Peyer's patch (tissue), 4 donors: ENCODE results near the gene SNRPA1. TPM values are rescaled to one million over a fixed set of nuclear protein-coding genes. Genes with fewer than 3 reads are reported as not detected.

Experiments used
- DNase-seq, 3 donors: peaks; one replicate each; pipeline ENCODE4 v3.0.0-alpha.2; 2017 to 2019
- H3K27ac ChIP-seq, 4 donors: fragments of 200-600 bp; sonication (generic); one replicate each; pipeline ENCODE4 v1.5.1; 2016 to 2019
- H3K27me3 ChIP-seq, 2 donors: fragments of 200-600 bp; sonication (generic); one replicate each; pipeline ENCODE4 v1.5.1; 2019
- H3K36me3 ChIP-seq, 3 donors: fragments of 200-600 bp; sonication (generic); one replicate each; pipeline ENCODE4 v1.5.1; 2016 to 2019
- H3K4me1 ChIP-seq, 4 donors: fragments of 200-600 bp; sonication (generic); one replicate each; pipeline ENCODE4 v1.5.1; 2016 to 2019
- H3K4me3 ChIP-seq, 4 donors: fragments of 200-600 bp; sonication (generic); 1 replicate in 3 of 4; 2 replicates in 1 of 4; pipeline ENCODE4 v1.5.1; 2016 to 2019; ENCODE audit warnings: mild to moderate bottlenecking in 1 of 4
- H3K9me3 ChIP-seq, 4 donors: fragments of 200-600 bp; sonication (generic); one replicate each; pipeline ENCODE4 v1.5.1; 2016 to 2019; ENCODE audit warnings: mild to moderate bottlenecking in 1 of 4
- CTCF ChIP-seq, 6 experiments: fragments of 450-650 bp in 4 of 6; fragments of 200-600 bp in 2 of 6; sonication (generic) in 1 of 6; IDR thresholded peaks; one replicate each; pipeline ENCODE4 v1.5.1; 2017 to 2019; ENCODE audit warnings: antibody characterized with exemption in 6 of 6, mild to moderate bottlenecking in 3 of 6, moderate library complexity in 1 of 6
- POLR2A ChIP-seq, 2 donors: fragments of 450-650 bp; IDR thresholded peaks; one replicate each; pipeline ENCODE4 v1.5.1; 2017; ENCODE audit warnings: antibody characterized with exemption in 2 of 2, mild to moderate bottlenecking in 2 of 2, moderate library complexity in 2 of 2
- total RNA-seq, 4 donors: library from RNA; depleted of rRNA; stranded (reverse); fragments of >200 nt; gene quantifications; one replicate each; pipeline ENCODE4 v1.1.0, GENCODE V29; 2016

The SNRPA1 gene
- total RNA-seq, 4 donors from 2014 or later = 36.4 to 80.0 (median 50.4) TPM

- Histone ChIP-seq H3K9me3 (no peaks in the 10 kb centered on the region), H3K4me3 (no peak overlapping the region), H3K4me1 (peaks cover 0 to 17% (median 0%) of the 10 kb centered on the region in 4 donors), H3K36me3 (no peaks in the 10 kb centered on the region), H3K27ac (no peak overlapping the region), H3K27me3 (no peaks in the 10 kb centered on the region)
- DNase-seq = peak in 1 of 3 donors; percentile 21
- no peak for TF ChIP-seq CTCF (IDR thresholded peaks at IDR 0.05)
- TF ChIP-seq POLR2A (IDR thresholded peaks at IDR 0.05) = no peak
These were observed 27.9 kb upstream of the SNRPA1 start for GRCh38 chr15:101322854-101323477.

GRCh38 chr15:101322016-101322695 lies 27.1 kb upstream of the SNRPA1 start:
- no peaks in the 10 kb centered on the region for H3K36me3 ChIP-seq
- DNase-seq = peak in 1 of 3 donors; percentile 35
- H3K27ac ChIP-seq = no peak overlapping the region
- H3K27me3 ChIP-seq = no peaks in the 10 kb centered on the region
- no peak overlapping the region for H3K4me3 ChIP-seq
- H3K9me3 ChIP-seq = no peaks in the 10 kb centered on the region
- no peak for TF ChIP-seq CTCF (IDR thresholded peaks at IDR 0.05)
- no peak for TF ChIP-seq POLR2A (IDR thresholded peaks at IDR 0.05)
- H3K4me1 ChIP-seq = peaks cover 0 to 17% (median 0%) of the 10 kb centered on the region in 4 donors

GRCh38 chr15:101320501-101321052 lies 25.5 kb upstream of the SNRPA1 start:
- H3K36me3 ChIP-seq = no peaks in the 10 kb centered on the region
- peak overlapping the region in 1 of 4 donors; percentile 25 for H3K27ac ChIP-seq
- no peaks in the 10 kb centered on the region for H3K27me3 ChIP-seq
- TF ChIP-seq CTCF (IDR thresholded peaks at IDR 0.05) = peak in 3 of 6 experiments; percentile 25 to 29 (median 27)
- TF ChIP-seq POLR2A (IDR thresholded peaks at IDR 0.05) = no peak
- peak overlapping the region in 1 of 4 donors; percentile 6 for H3K4me3 ChIP-seq
- DNase-seq = peak in 1 of 3 donors; percentile 73
- H3K4me1 ChIP-seq = peaks cover 0 to 17% (median 0%) of the 10 kb centered on the region in 4 donors
- no peaks in the 10 kb centered on the region for H3K9me3 ChIP-seq

- TF ChIP-seq POLR2A (IDR thresholded peaks at IDR 0.05) (no peak), CTCF (IDR thresholded peaks at IDR 0.05) (no peak)
- no peak for DNase-seq
- Histone ChIP-seq H3K4me1 (peaks cover 0 to 6% (median 0%) of the 10 kb centered on the region in 4 donors), H3K27ac (no peak overlapping the region), H3K27me3 (no peaks in the 10 kb centered on the region), H3K36me3 (no peaks in the 10 kb centered on the region), H3K9me3 (no peaks in the 10 kb centered on the region), H3K4me3 (no peak overlapping the region)
These were observed 23.8 kb upstream of the SNRPA1 start for GRCh38 chr15:101318839-101319238.

- Histone ChIP-seq H3K9me3 (no peaks in the 10 kb centered on the region), H3K4me1 (peaks cover 0 to 3% (median 0%) of the 10 kb centered on the region in 4 donors), H3K27ac (no peak overlapping the region), H3K27me3 (no peaks in the 10 kb centered on the region), H3K4me3 (no peak overlapping the region), H3K36me3 (peaks cover 0 to 3% (median 0%) of the 10 kb centered on the region in 3 donors)
- TF ChIP-seq POLR2A (IDR thresholded peaks at IDR 0.05) (no peak), CTCF (IDR thresholded peaks at IDR 0.05) (no peak)
- DNase-seq = peak in 1 of 3 donors; percentile 36
These were observed 23.2 kb upstream of the SNRPA1 start for GRCh38 chr15:101318147-101318819.
